Mesodermal cell (in vitro differentiated cells): Measurements from ENCODE around the gene PTBP1.

Source experiments
- H3K27ac ChIP-seq: 2 replicates; pipeline ENCODE4 v1.7.0; 2013; ENCODE audit warnings: mild to moderate bottlenecking, low read depth, low read length, moderate library complexity; ENCODE audit not compliant: severe bottlenecking
- H3K36me3 ChIP-seq: 2 replicates; pipeline ENCODE4 v1.7.1; 2013; ENCODE audit warnings: mild to moderate bottlenecking, low read length, moderate library complexity; ENCODE audit not compliant: control insufficient read depth, insufficient read depth
- H3K4me1 ChIP-seq: one replicate; pipeline ENCODE4 v1.7.1; 2013; ENCODE audit warnings: mild to moderate bottlenecking, low read length; ENCODE audit not compliant: insufficient read depth, control insufficient read depth, poor library complexity, severe bottlenecking
- H3K4me3 ChIP-seq: 2 replicates; pipeline ENCODE4 v1.7.0; 2013; ENCODE audit warnings: low read length, control low read depth, mild to moderate bottlenecking; ENCODE audit not compliant: insufficient read depth, poor library complexity, severe bottlenecking; ENCODE audit errors: extremely low read depth
- H3K9me3 ChIP-seq: 2 replicates; pipeline ENCODE4 v1.7.1; 2013; ENCODE audit warnings: mild to moderate bottlenecking, low read length, moderate library complexity; ENCODE audit not compliant: control insufficient read depth
- WGBS, 2 experiments: methylation state at CpG; one replicate each; pipeline ENCODE4 v1.1.5; 2013; ENCODE audit warnings: missing lambda C conversion rate in 2 of 2; ENCODE audit not compliant: insufficient coverage in 2 of 2; 5-methylcytosine and 5-hydroxymethylcytosine counted together

The PTBP1 gene

GRCh38 chr19:798415-799075 is 1.3 kb downstream of the PTBP1 start:
- WGBS, 2 experiments, result 1% methylated on average over 30 to 36 of the region's 44 CpGs
- H3K4me3 ChIP-seq, result peak overlapping the region; percentile 97
- peaks cover 30% of the 10 kb centered on the region for H3K4me1 ChIP-seq

DNA sequence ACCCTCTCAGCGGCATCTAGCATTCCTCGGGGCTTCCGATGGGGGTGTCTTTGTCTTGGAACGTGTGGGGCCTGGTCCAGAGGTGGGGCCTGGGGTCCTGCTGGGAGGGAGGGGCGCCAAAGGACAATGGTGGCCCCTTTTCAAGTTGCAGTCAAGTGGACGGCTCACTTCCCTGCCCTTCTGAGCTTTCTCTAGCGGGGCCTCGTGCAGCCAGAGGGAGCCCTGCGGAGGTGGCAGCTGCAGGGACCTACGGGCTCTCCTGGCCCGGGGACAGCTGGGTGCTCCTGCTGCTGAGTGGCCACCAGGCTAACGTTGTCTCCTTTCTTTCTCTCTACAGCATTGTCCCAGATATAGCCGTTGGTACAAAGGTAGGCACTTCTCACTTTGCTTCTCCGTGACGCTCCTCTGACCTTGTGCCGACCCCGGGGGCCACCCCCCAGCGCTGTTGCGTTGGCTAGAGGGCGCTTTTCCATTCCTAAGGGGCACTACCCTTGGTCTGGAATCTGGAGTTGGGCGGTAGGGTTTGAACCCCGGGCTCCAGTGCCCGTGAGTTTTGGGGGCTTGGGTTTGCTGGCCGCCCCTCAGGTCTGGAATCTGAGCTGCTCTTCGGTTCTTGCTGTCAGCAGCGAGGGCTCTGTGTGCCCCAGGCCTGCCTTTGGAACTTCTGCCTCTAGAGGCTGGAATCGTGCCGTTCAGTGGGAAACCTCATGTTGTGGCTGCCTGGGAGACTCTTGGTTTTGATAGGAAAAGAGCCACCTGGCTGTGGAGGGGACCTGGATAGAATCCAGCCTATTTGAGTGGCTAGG is 2.0 kb downstream of the PTBP1 start:
- peaks cover 63% of the 10 kb centered on the region for H3K36me3 ChIP-seq
- no peaks in the 10 kb centered on the region for H3K9me3 ChIP-seq
- H3K4me1 ChIP-seq, result peaks cover 30% of the 10 kb centered on the region
- 15 to 21% methylated on average over 22 to 28 of the region's 28 CpGs for WGBS, 2 experiments
- H3K27ac ChIP-seq, result peak overlapping the region; percentile 99
- peak overlapping the region; percentile 97 for H3K4me3 ChIP-seq

More at GRCh38 chr19:798415-799075, 1.3 kb downstream of the PTBP1 start:
- no peaks in the 10 kb centered on the region for H3K9me3 ChIP-seq
- H3K36me3 ChIP-seq, result peaks cover 55% of the 10 kb centered on the region
- peak overlapping the region; percentile 99 for H3K27ac ChIP-seq

- WGBS, 2 experiments, result 87 to 89% methylated on average over 9 to 15 of the region's 17 CpGs
Measured at GRCh38 chr19:800360-801029, 3.2 kb downstream of the PTBP1 start.

DNA sequence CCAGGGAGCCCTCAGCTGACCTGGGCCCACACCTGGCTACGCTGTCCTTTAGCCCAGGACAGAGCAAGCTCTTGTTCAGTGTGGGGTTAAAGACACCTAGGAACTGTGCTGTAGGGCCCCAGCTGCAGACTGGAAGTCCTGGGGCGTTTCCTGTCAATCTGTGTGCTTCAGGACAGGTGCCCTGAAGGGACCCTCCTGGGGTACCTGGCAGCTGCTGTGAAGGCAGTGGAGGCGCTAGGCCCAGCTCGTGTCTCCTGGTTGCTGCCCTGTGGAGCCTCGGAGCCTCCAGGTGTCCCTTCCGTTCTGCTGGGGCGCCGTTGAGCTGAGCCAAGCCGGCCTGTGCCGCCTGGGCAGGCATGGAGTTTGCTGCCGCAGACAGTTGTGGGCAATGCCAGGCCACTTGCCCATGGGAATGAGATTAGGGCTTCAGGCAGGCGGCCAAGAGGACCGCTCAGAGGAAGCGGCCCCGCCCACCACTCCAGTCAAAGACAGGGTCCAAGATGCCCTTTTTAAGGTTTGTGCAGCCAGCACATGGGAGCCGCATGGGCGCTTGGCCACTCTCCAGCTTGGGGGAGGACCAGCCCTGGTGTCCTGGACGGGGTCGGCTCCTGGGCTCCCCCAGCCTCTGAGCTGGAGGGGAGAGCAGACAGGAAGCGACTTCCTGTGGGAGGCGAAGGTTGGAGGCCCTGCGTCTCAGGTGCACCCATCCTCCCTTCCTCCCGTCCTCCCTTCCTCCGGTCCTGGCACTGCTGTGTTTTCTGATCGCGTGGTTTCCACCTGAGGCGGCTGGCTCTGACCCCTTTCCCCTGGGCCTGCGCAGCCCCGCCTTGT is 4.0 kb downstream of the PTBP1 start:
- Histone ChIP-seq H3K27ac (peak overlapping the region; percentile 74), H3K4me1 (peaks cover 30% of the 10 kb centered on the region), H3K36me3 (peaks cover 82% of the 10 kb centered on the region), H3K9me3 (no peaks in the 10 kb centered on the region), H3K4me3 (no peak overlapping the region)
- WGBS, 2 experiments, result 95 to 96% methylated on average over 27 to 29 of the region's 29 CpGs

More at GRCh38 chr19:800360-801029, 3.2 kb downstream of the PTBP1 start:
- H3K9me3 ChIP-seq, result no peaks in the 10 kb centered on the region
- H3K4me1 ChIP-seq, result peaks cover 30% of the 10 kb centered on the region
- peak overlapping the region; percentile 41 for H3K27ac ChIP-seq
- H3K4me3 ChIP-seq, result peak overlapping the region; percentile 14
- H3K36me3 ChIP-seq, result peaks cover 75% of the 10 kb centered on the region

- 90 to 91% methylated on average over 17 to 18 of the region's 23 CpGs for WGBS, 2 experiments
- no peaks in the 10 kb centered on the region for H3K9me3 ChIP-seq
- no peak overlapping the region for H3K4me3 ChIP-seq
- peak overlapping the region; percentile 74 for H3K27ac ChIP-seq
- peaks cover 90% of the 10 kb centered on the region for H3K36me3 ChIP-seq
- peaks cover 30% of the 10 kb centered on the region for H3K4me1 ChIP-seq
Measured at GRCh38 chr19:801861-802497, 4.7 kb downstream of the PTBP1 start.

DNA sequence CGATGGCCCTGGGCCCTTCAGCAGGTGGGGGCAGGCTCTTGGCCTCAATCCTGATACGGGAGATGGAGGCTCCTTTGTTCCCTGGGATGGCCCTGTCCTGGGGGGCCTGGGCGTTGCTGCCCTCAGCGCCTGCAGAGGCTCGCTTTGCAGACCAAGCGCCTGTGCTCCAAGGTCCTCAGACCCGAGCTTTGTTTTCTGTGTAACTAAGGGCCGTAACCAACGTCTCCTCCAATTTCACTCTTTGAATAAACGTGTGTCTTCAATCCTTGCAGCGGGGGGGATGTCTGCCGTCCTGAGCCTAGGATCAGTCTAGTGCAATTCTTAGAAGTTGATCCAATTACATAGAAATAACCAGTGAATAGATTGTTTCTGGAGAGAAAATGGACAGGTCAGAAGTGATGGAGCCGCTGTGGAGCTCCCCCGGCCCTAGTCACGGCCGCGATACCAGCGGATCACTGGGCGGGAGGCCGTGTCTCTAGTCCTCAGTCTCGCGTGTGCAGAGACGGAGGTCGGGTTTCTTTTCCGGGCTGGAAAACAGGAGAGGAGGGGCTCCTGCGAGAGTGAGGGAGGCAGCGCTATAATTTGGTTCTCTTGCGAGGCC is 5.3 kb downstream of the PTBP1 start:
- H3K36me3 ChIP-seq, result peaks cover 96% of the 10 kb centered on the region
- no peak overlapping the region for H3K4me3 ChIP-seq
- H3K9me3 ChIP-seq, result no peaks in the 10 kb centered on the region
- H3K4me1 ChIP-seq, result peaks cover 30% of the 10 kb centered on the region
- peak overlapping the region; percentile 74 for H3K27ac ChIP-seq
- WGBS, 2 experiments, result 91 to 97% methylated on average over 17 to 25 of the region's 28 CpGs

DNA sequence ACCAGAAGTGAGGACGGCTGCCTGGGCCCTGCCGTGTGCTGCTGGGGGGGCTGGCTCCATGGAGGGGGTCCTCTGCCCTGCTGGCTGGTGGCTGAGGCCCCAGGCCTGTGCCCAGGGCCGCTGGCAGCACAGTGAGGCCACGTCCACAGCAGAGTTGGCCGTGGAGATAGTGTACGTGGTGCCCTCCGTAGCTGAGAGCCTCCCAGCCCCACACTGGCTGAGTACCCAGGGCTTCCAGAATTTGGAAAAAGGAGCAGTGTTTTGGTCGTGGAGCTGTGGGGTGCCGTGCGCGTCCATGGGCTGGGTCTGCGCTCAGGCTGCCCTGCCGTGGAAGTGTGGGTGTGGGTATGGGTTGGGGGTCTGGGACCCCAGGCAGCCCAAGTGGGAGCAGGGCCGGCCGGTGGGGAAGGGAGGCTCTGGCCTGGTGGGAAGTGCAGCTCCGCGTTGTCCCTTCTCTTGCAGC is 5.9 kb downstream of the PTBP1 start:
- H3K36me3 ChIP-seq, result peaks cover 99% of the 10 kb centered on the region
- peaks cover 30% of the 10 kb centered on the region for H3K4me1 ChIP-seq
- no peak overlapping the region for H3K4me3 ChIP-seq
- no peaks in the 10 kb centered on the region for H3K9me3 ChIP-seq
- 95 to 97% methylated on average over 10 to 17 of the region's 17 CpGs for WGBS, 2 experiments
- peak overlapping the region; percentile 74 for H3K27ac ChIP-seq

GRCh38 chr19:803686-804418 is 6.6 kb downstream of the PTBP1 start:
- Histone ChIP-seq H3K27ac (no peak overlapping the region), H3K36me3 (peaks cover 99% of the 10 kb centered on the region), H3K9me3 (no peaks in the 10 kb centered on the region), H3K4me1 (peaks cover 30% of the 10 kb centered on the region), H3K4me3 (no peak overlapping the region)
- 97 to 98% methylated on average over 30 to 31 of the region's 31 CpGs for WGBS, 2 experiments
